Body of pancreas (tissue), 4 donors: ENCODE results near the gene EXOSC2. TPM values are rescaled to one million over a fixed set of nuclear protein-coding genes. Genes with fewer than 3 reads are reported as not detected.

ENCODE experiments used
- ATAC-seq: fragments of 150-250 bp; one replicate; pipeline ENCODE4 v1.9.1; 2016
- DNase-seq, 4 donors: peaks; one replicate each; pipeline ENCODE4 v3.0.0-alpha.2; 2019
- H3K27ac ChIP-seq, 4 donors: fragments of 200-600 bp; sonication (generic); 1 replicate in 3 of 4; 2 replicates in 1 of 4; pipeline versions ENCODE4 v1.5.1 to v1.6.1; 2016 to 2019; ENCODE audit warnings: mild to moderate bottlenecking in 1 of 4, mixed read lengths in 1 of 4, moderate library complexity in 1 of 4
- H3K27me3 ChIP-seq, 2 donors: fragments of 200-600 bp; sonication (generic); one replicate each; pipeline ENCODE4 v1.6.0; 2016; ENCODE audit warnings: mild to moderate bottlenecking in 1 of 2
- H3K36me3 ChIP-seq, 2 donors: fragments of 200-600 bp; sonication (generic); replicated peaks in 1 of 2; 2 replicates each; pipeline ENCODE4 v1.5.1; 2016; ENCODE audit warnings: low read depth in 2 of 2; ENCODE audit not compliant: insufficient read depth in 1 of 2
- H3K4me1 ChIP-seq: fragments of 200-600 bp; sonication (generic); one replicate; pipeline ENCODE4 v1.6.0; 2016
- H3K4me3 ChIP-seq, 2 donors: fragments of 200-600 bp; sonication (generic); 1 replicate in 1 of 2; 2 replicates in 1 of 2; pipeline ENCODE4 v1.5.1; 2016 to 2019
- H3K9me3 ChIP-seq, 3 donors: fragments of 200-600 bp; sonication (generic); 1 replicate in 2 of 3; 2 replicates in 1 of 3; pipeline ENCODE4 v1.5.1; 2016
- POLR2A ChIP-seq, 3 donors: fragments of 450-650 bp; IDR thresholded peaks; one replicate each; pipeline ENCODE4 v1.6.1; 2016; ENCODE audit warnings: antibody characterized with exemption in 3 of 3, mild to moderate bottlenecking in 2 of 3
- WGBS, 2 donors: methylation state at CpG; one replicate each; pipeline ENCODE4 v1.1.5; 2017; 5-methylcytosine and 5-hydroxymethylcytosine counted together
- intact Hi-C: fragments of 100-400 bp; cut with DNase I; formaldehyde crosslinking; loops from one replicate; pipeline ENCODE4 v1.15.1; 2023
- total RNA-seq, 2 donors: library from RNA; depleted of rRNA; stranded (reverse); fragments of >200 nt; gene quantifications; one replicate each; pipeline ENCODE4 v1.1.0, GENCODE V29; 2016
- TF ChIP-seq, protein P1 (sequence below), 7 experiments: fragments of 450-650 bp in 4 of 7; fragments of 200-600 bp in 3 of 7; sonication (generic) in 3 of 7; IDR thresholded peaks; one replicate each; pipeline ENCODE4 v1.5.1; 2016 to 2019; ENCODE audit warnings: antibody characterized with exemption in 7 of 7

Gene EXOSC2
- total RNA-seq, 2 donors from 2014 or later: 12.2 to 17.1 TPM

GRCh38 chr9:130663977-130664250 is 29.7 kb upstream of the EXOSC2 start:
- DNase-seq (no peak), ATAC-seq (peak; percentile 9)
- 1 to 3% methylated on average over 15 to 19 of the region's 19 CpGs for WGBS, 2 donors
- no peak overlapping the region for H3K4me3 ChIP-seq
- no peaks in the 10 kb centered on the region for H3K9me3 ChIP-seq
- peaks cover 4 to 74% of the 10 kb centered on the region in 2 donors for H3K27me3 ChIP-seq
- no peak for TF ChIP-seq POLR2A (IDR thresholded peaks at IDR 0.05)
- TF ChIP-seq, protein P1, sequence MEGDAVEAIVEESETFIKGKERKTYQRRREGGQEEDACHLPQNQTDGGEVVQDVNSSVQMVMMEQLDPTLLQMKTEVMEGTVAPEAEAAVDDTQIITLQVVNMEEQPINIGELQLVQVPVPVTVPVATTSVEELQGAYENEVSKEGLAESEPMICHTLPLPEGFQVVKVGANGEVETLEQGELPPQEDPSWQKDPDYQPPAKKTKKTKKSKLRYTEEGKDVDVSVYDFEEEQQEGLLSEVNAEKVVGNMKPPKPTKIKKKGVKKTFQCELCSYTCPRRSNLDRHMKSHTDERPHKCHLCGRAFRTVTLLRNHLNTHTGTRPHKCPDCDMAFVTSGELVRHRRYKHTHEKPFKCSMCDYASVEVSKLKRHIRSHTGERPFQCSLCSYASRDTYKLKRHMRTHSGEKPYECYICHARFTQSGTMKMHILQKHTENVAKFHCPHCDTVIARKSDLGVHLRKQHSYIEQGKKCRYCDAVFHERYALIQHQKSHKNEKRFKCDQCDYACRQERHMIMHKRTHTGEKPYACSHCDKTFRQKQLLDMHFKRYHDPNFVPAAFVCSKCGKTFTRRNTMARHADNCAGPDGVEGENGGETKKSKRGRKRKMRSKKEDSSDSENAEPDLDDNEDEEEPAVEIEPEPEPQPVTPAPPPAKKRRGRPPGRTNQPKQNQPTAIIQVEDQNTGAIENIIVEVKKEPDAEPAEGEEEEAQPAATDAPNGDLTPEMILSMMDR (IDR thresholded peaks at IDR 0.05): no peak
- intact Hi-C loops: no loop called here
- no peak overlapping the region for H3K27ac ChIP-seq
- peaks cover 68% of the 10 kb centered on the region for H3K4me1 ChIP-seq
- no peaks in the 10 kb centered on the region for H3K36me3 ChIP-seq

DNA sequence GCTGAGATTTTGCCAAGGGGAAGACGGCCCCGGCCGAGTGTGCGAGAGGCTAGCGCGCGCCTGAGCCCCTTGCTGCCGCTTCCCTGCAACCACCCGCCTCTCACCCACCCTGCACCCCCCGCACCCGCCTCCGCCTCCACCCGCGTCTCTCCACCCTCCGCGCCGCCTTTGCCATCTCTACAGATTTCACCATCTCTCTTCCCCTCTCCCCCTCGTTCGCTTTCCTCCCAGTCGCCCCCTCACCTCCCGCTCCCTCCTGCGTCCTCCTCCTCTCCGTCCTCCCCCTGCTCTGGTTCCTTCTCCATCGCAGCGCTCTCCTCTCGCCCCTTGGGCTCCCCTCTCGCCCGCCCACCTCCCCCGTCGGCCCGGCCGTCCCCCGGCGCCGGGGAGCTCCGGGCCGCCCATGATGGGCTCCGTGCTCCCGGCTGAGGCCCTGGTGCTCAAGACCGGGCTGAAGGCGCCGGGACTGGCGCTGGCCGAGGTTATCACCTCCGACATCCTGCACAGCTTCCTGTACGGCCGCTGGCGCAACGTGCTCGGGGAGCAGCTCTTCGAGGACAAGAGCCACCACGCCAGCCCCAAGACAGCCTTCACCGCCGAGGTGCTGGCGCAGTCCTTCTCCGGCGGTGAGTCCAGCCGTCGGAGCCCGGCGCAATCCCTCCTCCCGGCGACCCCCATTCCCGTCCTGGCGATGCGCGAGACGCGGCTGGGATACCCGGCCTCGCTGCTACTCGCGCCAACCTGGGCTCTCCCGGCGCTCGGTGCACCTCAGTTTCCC is 29.1 kb upstream of the EXOSC2 start, which contains the start of gene PRDM12:
Gene PRDM12, plus strand, starts transcription at position 344 of the 778 bp plus-strand sequence. Its CDS starts 60 bp downstream, at position 404.
- Histone ChIP-seq H3K36me3 (no peaks in the 10 kb centered on the region), H3K9me3 (no peaks in the 10 kb centered on the region), H3K27me3 (peaks cover 4 to 69% of the 10 kb centered on the region in 2 donors), H3K27ac (no peak within 1 kb of the TSS), H3K4me3 (no peak within 1 kb of the TSS), H3K4me1 (peaks cover 68% of the 10 kb centered on the region)
- intact Hi-C loops: no loop called here
- WGBS, 2 donors: 5 to 6% methylated on average over 46 to 70 of the region's 76 CpGs
- TF ChIP-seq, protein P1 (IDR thresholded peaks at IDR 0.05): no peak
- TF ChIP-seq POLR2A (IDR thresholded peaks at IDR 0.05): no peak
- DNase-seq (no peak), ATAC-seq (no peak)

DNA sequence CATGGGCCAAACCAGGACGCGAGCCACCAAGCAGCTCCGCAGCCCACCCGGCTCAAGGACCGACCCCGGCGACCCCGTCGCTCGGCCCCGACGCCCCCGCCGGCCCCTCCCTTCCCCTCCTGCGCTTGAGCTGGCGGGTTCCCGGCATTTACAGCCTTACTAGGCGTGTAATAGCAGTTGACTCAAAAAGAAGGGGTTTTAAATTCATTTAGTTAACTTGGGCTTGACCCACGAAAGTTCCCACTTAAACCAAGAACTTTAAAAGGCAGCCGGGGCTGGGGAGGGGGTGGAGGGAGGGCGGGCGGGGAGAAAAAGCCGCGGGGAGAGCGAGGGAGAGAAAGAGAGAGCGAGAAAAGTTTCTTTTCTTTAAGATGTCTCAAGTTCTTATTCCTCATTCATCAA is 28.6 kb upstream of the EXOSC2 start:
- Histone ChIP-seq H3K4me1 (peaks cover 63% of the 10 kb centered on the region), H3K9me3 (no peaks in the 10 kb centered on the region), H3K27ac (no peak overlapping the region), H3K27me3 (peaks cover 4 to 64% of the 10 kb centered on the region in 2 donors), H3K36me3 (no peaks in the 10 kb centered on the region), H3K4me3 (no peak overlapping the region)
- ATAC-seq (no peak), DNase-seq (no peak)
- TF ChIP-seq POLR2A (IDR thresholded peaks at IDR 0.05): no peak
- intact Hi-C loops: no loop called here
- WGBS, 2 donors: 2 to 7% methylated on average over 8 to 26 of the region's 26 CpGs

DNA sequence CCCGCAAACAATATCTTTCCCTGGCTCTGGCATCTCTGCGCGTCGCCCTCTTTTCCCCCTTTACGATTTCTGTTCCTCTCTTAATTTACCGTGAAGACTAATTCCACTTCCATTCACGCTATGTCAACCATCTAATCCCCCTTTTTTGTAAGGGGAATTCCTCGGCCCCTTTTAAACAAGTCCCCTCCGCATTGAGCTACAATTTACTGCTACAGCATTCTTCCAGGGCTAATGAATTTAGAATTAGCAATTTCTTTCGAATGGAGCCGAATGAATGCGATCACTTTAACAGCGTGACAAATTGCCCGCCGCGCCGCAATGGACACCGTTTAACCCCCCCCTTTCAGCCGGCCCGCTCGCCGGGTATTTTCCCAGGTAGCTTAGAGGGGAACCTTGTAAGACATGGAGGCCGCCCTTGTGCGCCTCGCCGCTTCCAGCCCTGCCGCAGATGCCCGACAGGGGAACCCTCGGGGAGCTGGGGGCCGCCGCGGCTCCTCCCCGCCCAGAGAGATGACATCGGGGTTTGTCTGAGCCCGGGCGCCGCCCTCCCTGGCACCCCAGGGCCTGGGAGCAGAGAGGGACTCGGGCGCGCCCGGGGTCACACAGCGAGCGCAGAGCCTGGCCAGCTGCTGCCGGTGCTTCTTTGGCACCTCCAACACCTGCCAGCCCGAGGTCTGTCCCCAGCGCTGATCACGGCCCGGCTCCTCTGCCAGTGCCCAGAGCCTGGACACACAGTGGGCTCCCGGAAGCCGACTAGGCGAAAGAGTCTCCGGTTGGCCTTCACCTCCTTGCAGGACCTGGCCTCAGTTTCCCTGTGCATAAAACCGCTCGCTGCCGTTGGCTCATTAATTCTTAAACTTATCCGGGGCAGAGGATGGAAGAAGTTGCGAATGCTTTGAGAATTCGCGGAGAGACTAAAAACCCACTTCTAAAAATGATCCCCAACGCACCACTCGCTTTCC is 27.9 kb upstream of the EXOSC2 start:
- no peaks in the 10 kb centered on the region for H3K9me3 ChIP-seq
- no peak for TF ChIP-seq POLR2A (IDR thresholded peaks at IDR 0.05)
- TF ChIP-seq, protein P1 (IDR thresholded peaks at IDR 0.05): no peak
- peaks cover 4 to 59% of the 10 kb centered on the region in 2 donors for H3K27me3 ChIP-seq
- DNase-seq: no peak
- no peak for ATAC-seq
- no peak overlapping the region for H3K27ac ChIP-seq
- no peaks in the 10 kb centered on the region for H3K36me3 ChIP-seq
- 3 to 7% methylated on average over 32 to 61 of the region's 61 CpGs for WGBS, 2 donors
- no peak overlapping the region for H3K4me3 ChIP-seq
- peaks cover 56% of the 10 kb centered on the region for H3K4me1 ChIP-seq
- intact Hi-C loops: no loop called here
